Breast epithelium (tissue), 3 donors: Measurements from ENCODE around the gene TLX3.

ENCODE experiments used
- CTCF ChIP-seq, 3 donors: fragments of 450-650 bp; IDR thresholded peaks; one replicate each; pipeline ENCODE4 v1.5.1; 2016 to 2017; ENCODE audit warnings: antibody characterized with exemption in 3 of 3, mild to moderate bottlenecking in 3 of 3, moderate library complexity in 3 of 3
- POLR2AphosphoS5 ChIP-seq, 3 donors: sonication (generic); formaldehyde crosslinking; IDR thresholded peaks; one replicate each; pipeline ENCODE4 v1.6.1; 2017; ENCODE audit warnings: antibody characterized with exemption in 3 of 3

- TF ChIP-seq CTCF (IDR thresholded peaks at IDR 0.05) (no peak), POLR2AphosphoS5 (IDR thresholded peaks at IDR 0.05) (no peak)
Measured at GRCh38 chr5:171314728-171315385, 5.8 kb downstream of the TLX3 start.
